HG03066 (cell line): ENCODE measurements around the gene RUBCN.
"Not testable (repeated sequence)": the region's sequence is repeated elsewhere in the genome, so short reads cannot be mapped to it uniquely, and the experiment has no call there.

Experiments used
- ATAC-seq: cut with Tn5 transposase; IDR thresholded peaks from one replicate; pipeline ENCODE4 v1.9.1; 2021; ENCODE audit warnings: low read depth; ENCODE audit not compliant: unreplicated experiment

The RUBCN gene

GRCh38 chr3:197626404-197627157 is 110.1 kb downstream of the RUBCN start:
- ATAC-seq = not testable (repeated sequence)

- not testable (repeated sequence) for ATAC-seq
Measured at GRCh38 chr3:197621478-197621877, 115.2 kb downstream of the RUBCN start.
